ENCODE measurements around the gene QRICH2.
"Not testable (repeated sequence)": the region's sequence is repeated elsewhere in the genome, so short reads cannot be mapped to it uniquely, and the experiment has no call there.

The QRICH2 gene

GRCh38 chr17:76307966-76308338 lies at the start of gene QRICH2:
QRICH2 (minus strand) TSS chr17:76308276; CDS start chr17:76307998, 278 bp downstream.
- no peak for DNase-seq

- no peak for DNase-seq
Measured at GRCh38 chr17:76357597-76358158, 49.6 kb upstream of the QRICH2 start.

- no peak for DNase-seq
Measured at GRCh38 chr17:76356803-76357456, 48.9 kb upstream of the QRICH2 start.

GRCh38 chr17:76354747-76355310 lies 46.8 kb upstream of the QRICH2 start:
- no peak for DNase-seq

- no peak for DNase-seq
Measured at GRCh38 chr17:76354317-76354729, 46.2 kb upstream of the QRICH2 start.

- DNase-seq, result peak; percentile 60
Measured at GRCh38 chr17:76353599-76354316, 45.7 kb upstream of the QRICH2 start, which contains the start of gene PRPSAP1. PRPSAP1 (minus strand) TSS chr17:76353916; CDS start chr17:76353703, 213 bp downstream.

GRCh38 chr17:76353004-76353598 lies 45.0 kb upstream of the QRICH2 start:
- no peak for DNase-seq

- DNase-seq, result no peak
Measured at GRCh38 chr17:76351526-76352071, 43.5 kb upstream of the QRICH2 start.

- no peak for DNase-seq
Measured at GRCh38 chr17:76350463-76350862, 42.4 kb upstream of the QRICH2 start.

GRCh38 chr17:76346936-76347335 lies 38.9 kb upstream of the QRICH2 start:
- not testable (repeated sequence) for DNase-seq

- no peak for DNase-seq
Measured at GRCh38 chr17:76345377-76345974, 37.4 kb upstream of the QRICH2 start.

GRCh38 chr17:76343106-76343505 lies 35.0 kb upstream of the QRICH2 start:
- DNase-seq, result no peak

GRCh38 chr17:76341301-76341700 lies 33.2 kb upstream of the QRICH2 start:
- no peak for DNase-seq

- no peak for DNase-seq
Measured at GRCh38 chr17:76337413-76337777, 29.3 kb upstream of the QRICH2 start.

GRCh38 chr17:76336756-76337412 lies 28.8 kb upstream of the QRICH2 start:
- DNase-seq, result no peak

GRCh38 chr17:76335716-76336381 lies 27.8 kb upstream of the QRICH2 start:
- no peak for DNase-seq

- no peak for DNase-seq
Measured at GRCh38 chr17:76333673-76334505, 25.8 kb upstream of the QRICH2 start.

GRCh38 chr17:76331083-76331482 lies 23.0 kb upstream of the QRICH2 start:
- DNase-seq, result no peak

- no peak for DNase-seq
Measured at GRCh38 chr17:76329664-76330063, 21.6 kb upstream of the QRICH2 start.

GRCh38 chr17:76327696-76328095 lies 19.6 kb upstream of the QRICH2 start:
- DNase-seq, result no peak

GRCh38 chr17:76326306-76326705 lies 18.2 kb upstream of the QRICH2 start:
- no peak for DNase-seq
